Muscle of arm (tissue), 12 donors: ENCODE data around the gene PAX5. TPM values are rescaled to one million over a fixed set of nuclear protein-coding genes. Genes with fewer than 3 reads are reported as not detected.
"Not testable (repeated sequence)": the region's sequence is repeated elsewhere in the genome, so short reads cannot be mapped to it uniquely, and the experiment has no call there.

Source experiments
- DNase-seq: peaks from one replicate; pipeline ENCODE4 v3.0.0-alpha.2; 2013
- polyA plus RNA-seq, 12 donors: library from polyadenylated mRNA; unstranded; fragments of 120-200 nt; gene quantifications; one replicate each; pipeline ENCODE4 v1.2.1, GENCODE V29; 2013; ENCODE audit not compliant: insufficient read length in 12 of 12

PAX5 gene
- polyA plus RNA-seq, 12 donors: 0.04 to 1.7 (median 0.19) TPM; not detected in 2

DNA sequence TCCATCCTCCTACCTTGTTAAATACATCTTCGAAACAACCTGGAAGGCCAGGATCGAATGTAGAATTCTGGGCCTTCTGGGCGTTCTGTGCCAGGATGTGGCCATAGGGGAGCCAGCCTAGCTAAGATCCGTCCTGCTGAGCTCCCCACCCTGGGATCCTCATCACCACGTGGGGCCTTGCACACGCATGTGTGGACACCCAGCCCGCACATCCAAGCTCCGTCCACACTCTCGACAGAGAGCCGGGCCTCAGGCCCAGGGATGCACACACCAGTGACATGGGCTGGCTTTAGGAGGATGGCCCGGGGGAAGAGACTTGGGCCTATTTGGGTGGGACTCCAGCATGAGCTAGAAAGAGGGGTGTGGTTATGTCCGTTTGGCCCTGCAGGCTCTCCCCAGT lies 154.0 kb downstream of the PAX5 start:
- no peak for DNase-seq

DNA sequence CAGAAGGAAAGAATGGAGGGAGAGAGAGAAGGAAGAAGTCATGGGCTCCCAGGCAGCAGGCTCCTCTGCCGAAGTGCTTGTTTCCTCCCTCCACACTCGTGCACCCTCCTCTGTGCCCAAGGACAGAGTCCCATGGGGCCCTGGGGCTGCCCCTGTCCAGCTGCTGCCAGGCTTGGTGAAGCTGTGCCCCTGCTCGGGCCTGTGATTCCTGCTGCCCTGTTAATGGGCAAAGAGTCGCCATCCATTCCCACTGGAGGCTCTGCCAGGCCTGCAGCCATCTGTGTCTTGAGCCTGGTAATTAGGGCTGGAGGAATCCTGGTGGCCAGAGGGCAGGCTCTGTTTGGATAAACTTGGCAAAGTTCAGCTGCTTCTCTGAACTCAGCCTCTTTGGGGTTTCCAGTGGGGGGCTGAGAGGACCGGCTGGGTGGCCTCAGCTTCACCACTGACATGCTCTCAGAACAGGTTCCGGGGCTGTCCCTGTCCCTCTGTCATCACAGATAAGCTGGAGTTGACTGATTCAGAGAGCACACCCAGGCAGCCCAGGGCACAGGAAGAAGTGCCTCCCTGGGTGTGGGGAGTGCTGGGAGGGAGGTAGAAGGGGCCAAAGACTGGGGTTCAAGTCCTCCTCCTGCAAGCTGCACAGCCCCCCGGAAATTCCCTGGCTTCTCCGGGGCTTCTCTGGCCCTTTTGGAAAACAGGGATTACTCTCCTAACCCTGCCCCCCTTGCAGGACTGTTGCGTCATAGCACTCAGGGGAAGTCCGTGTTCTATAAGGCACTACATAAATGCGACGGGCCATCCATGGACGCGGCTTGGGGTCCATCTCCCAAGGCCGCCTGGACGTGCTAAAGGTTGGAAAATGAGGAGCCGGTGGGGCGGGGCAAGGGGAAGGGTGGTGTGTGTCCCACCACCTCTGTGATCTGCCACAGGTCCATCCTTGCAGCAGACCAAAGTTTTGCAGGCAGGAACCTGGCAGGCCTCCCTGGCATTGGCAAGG lies 154.8 kb downstream of the PAX5 start:
- no peak for DNase-seq

DNA sequence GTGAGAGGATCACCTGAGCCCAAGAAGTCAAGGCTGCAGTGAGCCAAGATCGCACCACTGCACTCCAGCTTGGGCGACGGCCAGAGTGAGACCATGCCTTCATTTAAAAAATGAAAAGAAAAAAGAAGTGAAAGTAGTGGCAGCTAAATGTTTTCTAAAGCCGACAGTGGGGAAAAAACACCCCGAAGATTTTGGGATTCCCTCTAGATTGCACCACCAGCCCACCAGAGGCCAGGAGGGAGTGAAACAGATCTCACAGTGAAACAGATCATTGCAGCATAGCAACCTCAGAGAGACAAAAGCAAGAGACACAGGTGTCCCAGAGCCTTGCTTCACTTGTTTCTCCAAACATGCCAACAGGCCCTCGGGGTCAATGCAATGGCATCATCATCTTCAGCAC lies 156.8 kb downstream of the PAX5 start:
- no peak for DNase-seq

DNA sequence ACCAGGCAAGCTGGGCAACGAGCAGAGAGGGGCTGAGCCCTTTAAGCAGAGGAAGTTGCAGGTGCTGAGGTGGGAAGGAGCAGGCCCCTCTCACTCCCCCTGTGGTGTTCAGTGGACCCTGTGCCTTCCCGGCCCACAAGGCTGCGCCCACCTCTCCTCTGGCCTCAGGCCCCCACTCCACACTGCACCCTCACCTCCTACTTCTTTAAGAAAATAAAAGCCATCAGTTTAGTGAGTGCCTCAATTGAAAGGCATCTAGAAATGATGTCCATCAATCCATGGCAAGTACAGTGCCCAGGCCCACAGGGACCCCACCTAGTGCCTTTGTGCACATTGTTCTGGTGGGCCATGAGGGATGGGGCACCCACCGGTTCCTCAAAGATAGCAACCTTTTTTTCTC lies 158.0 kb downstream of the PAX5 start:
- no peak for DNase-seq

DNA sequence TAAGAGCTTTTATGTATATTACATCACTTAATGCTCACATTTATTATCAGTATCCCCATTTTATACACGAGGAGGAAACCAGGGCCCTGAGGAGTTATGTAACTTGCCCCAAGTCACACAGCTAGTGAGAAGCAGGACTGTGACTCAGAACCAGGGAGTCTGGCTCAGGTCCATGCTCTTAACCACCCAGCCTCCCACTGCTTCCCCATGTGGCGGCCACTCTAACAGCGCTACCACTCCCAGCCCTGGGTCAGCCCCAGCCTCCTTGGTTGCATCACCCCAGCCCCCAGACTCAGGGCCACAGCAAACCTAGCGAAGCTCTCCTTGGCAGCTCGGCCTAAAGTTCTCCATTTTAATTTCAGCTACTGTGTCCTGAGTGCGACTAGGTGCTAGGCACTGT lies 159.1 kb downstream of the PAX5 start:
- no peak for DNase-seq

DNA sequence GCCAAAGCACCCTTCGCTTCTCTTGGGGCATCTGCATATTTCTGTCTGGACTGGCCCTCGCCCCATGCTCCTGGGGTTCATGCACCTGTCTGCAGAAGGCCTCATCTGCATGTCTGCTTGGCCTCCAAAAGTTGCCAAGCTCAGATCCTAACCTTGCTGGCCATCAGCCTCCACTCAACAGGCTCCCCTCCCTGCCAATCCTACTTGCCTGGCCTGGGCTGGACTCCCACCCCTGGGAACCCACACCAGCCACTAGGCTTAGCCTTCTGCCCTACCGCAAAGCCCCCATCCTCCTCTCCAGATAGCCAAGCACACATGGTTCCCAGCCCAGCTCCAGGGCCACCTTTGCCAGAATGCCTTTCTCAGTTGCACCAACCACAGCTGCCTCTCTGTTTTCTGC lies 159.8 kb downstream of the PAX5 start:
- DNase-seq: no peak

DNA sequence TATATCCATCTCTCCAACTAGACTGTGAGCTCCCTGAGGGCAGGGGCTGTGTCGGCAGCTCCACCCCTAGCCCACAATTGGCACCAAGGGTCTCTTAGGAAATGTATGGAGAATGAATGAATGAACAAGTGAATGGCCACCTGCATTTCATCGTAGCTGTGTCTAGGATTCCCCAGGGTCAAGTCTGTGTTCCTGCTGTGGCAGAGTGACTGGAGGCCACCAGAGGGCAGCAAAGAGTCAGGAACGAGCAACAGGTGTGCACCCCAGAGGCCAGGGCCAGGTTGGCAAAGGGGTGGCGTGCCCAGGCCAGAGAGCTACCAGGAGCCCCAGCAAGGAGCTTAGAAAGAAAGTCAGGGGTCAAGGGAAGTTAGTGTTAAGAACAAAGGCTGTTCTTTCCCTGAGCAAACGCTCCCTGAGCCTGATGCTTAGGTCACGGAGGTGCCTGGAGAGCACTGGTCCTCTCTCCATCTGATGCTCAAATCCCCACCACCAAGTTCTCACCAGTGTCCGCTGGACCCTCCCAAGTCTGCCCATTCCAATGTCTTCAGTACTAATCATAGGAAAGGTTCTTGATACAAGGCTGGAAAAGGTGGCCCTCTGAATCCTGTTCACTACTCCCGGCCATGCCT lies 160.7 kb downstream of the PAX5 start:
- peak; percentile 43 for DNase-seq

DNA sequence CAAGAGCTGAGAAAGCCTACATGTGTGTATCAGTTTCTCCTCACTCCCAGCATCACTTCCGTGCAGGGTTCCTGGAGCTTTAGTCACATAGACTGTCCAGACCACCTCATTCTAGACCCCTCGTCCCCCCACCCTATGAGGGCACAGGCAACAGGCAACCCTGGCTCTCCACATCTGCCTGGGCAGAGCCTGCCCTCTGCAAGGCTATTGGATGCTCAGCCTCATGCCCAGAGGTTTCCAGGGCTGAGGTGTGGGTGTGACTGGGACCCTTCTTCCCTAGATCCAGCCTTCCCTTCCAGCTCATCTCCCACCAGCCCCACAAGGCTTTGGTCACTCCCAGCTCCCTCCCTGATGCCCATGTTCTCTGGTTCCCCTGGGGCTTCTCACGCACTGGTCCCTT lies 161.4 kb downstream of the PAX5 start:
- no peak for DNase-seq

DNA sequence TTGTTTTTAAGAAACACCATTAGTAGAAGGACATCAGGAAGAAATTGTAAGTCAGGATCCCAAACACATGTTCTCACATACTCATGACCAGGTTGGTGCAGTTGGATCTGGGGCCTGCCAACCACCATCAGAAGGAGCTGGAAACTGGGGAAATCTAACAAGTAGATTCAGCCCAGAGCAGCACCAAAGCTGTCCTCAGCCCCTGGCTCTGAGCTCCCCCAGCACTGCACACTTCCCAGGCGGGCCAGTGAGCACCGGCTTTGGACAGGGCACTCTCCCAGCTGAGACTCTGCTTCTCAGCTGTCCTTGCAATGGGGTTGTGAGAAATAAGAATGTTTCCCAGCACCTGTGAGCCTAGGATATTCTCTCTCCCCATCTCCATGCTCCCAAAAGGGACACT lies 162.5 kb downstream of the PAX5 start:
- DNase-seq: no peak

DNA sequence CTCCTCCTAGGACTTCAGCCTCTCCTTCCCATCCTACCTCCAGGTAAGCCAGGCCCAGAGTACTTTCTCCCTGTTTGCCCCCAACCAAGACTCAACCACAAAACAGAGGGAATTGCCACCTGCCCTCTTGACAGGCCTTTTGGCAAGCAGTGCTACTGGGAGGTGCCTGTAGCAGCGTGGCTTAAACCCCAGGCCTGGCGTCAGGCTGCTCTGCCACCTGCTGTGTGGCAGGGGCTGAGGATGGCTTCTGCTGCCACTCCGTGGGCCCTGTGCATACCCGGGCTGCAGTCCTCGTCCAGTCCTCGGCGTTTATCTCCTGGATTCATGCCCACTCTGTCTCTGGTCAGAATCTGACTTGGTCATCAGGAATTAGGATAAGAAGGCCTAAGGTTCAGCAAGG lies 163.1 kb downstream of the PAX5 start:
- no peak for DNase-seq

DNA sequence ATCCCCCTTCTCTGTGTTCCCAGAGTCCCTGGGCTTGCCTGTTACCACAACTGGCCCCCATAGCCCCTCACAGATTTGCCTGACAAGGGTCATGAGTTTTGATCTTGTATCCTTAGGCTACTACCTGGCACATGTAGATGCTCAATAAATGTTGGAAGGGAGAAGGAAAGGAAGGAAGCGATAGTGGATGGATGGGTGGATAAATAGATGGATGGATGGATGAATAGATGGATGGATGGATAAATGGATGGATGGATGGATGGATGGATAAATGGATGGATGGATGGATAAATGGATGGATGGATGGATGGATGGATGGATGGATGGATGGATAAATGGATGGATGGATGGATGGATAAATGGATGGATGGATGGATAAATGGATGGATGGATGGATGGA lies 164.5 kb downstream of the PAX5 start:
- not testable (repeated sequence) for DNase-seq

DNA sequence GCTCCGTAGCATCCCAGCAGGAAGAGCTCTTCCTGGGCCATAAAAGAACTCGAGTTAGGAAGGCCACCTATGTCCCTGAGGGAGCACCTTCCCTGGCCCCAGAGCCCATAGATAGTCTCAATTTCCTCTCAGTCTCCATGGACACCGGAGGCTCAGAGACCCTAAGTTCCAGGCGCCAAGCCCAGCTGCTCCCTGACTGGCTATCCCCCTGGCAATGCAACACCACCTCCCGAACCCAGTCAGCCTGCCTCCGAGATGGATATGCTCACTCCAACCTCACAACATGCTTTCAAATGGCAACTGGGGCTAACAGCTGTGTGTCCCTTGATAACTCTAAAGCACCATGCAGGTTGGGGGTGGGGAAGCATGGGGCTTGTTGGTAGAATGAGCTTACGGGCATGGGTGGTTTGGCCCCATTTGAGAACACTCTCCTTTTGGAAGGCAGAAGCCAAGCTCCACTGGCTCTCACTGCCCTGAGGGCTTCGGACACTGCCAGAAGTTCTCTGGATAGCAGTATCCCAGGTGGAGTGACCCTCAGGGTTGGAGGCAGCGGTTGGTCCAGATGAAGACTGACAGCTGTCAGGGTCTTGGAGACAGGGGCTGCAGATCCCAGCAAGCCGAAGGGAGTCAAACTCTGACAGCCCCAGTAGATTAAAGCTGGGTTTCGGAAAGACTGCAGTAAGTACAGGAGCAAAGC lies 165.3 kb downstream of the PAX5 start:
- DNase-seq: no peak

DNA sequence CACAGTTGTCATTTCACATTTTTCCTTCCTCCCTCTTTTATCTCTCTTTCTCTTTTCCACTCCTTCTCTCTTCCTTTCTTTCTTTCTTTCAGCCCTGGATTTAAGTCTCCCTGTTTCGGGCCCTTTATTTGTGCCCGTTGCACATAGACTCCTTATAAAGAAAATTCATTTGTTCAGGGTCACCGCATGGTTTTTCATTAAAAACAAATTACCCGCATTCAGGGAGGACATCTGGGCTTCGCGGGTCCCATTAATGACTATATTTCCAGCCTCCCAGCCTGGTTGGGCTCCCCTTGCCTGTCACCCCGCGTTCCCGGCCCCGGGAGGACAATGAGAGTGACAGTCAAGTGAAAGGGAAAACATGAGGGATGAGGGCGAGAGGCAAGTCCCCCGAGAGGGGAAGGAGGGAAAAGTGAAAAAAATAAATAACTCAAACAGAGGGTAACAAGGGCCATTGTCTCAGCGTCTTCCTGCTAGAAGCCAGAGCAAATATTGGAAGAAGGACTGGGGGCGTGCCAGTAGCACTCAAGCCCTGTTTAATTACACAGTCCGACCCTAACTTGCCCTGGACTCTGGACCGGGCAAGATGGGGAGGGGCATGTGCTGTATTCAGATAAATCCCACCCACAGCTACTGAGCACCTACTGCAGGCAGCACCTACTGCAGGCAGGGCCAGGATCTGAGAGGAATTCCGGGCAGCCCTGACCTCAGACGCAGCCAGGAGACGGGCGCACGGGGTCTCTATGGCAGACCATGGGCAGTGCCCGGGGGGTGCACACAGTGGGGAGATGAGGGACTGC lies 166.2 kb downstream of the PAX5 start:
- DNase-seq: no peak

DNA sequence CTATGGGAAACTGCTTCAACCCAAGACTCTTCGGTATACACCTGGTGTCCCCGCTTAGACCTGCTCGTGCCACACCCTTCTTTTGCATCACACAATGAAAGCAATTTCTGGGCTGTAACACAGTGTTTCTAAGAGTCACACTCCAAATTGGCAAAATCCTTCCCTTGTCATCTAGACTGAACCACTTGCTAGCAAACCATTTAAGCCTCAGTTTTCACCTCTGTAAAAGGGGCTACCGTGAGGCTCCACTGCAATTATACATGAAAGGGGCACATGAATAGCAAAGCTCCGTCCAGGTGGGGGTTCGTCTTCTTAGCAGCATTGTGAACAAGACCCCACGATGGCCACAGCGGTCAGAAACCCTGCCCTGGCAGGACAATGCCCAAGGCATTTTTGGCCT lies 166.8 kb downstream of the PAX5 start:
- DNase-seq: no peak

DNA sequence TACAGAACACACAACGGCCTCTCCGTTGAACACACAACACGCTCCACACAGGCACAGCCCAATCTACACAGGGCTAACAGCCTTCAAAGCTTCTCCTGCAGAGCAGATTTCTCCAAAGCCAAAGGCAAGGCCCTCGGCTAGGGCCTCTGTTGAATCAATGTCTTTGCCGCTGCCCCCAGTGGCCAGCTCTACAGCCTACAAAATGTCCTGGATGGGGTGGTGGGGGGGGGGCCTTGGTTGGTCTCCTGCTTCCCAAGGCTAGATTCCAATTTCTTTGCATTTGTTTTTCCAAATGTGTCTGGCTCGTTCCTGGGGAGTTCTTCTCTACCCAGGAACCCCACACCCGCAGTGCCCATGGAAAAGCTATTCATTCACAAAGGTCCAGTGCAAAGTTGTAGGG lies 167.2 kb downstream of the PAX5 start:
- DNase-seq: no peak

DNA sequence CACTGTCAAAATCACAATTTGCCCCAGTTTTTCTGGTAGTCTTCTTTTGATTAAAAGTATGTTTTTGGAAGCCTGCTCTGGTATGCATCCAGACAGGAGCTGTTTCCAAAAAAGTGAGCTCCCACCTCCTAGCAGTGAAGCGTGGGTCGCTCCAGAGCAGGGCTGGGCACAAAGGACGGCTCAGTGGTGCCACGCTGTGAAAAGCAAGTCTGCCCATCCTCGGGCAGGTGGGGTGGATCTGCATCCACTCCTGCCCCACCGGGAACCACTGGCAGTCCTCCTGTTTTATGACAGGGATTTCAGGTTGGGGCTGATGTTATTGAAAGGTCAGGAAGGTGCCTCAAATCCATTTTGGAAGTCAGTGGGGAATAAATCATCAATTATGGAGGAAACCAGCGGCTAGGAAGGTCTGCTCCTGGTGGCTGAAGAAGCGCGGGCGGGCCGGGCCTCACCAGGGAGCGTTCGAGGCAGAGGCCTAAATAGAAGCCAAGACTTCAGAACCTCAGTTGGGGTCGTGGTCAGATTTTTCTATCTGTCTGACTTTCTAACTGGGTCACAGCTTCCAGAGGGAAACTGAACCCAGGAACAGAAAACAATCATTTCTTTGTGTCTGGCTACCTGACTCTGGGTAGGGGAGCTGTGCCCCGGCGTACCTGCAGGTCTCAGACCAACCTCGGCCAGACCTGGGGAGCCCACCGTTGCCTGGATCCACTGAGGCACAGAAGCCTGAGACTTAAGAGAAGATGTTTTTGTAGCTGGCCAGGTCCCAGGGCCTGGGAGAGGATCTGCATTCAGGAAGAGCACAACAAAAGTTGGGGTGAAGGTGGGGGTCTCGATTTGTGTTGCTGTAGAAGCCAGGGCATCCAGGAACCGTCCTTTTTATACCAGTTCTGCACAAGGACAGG lies 168.1 kb downstream of the PAX5 start:
- no peak for DNase-seq

DNA sequence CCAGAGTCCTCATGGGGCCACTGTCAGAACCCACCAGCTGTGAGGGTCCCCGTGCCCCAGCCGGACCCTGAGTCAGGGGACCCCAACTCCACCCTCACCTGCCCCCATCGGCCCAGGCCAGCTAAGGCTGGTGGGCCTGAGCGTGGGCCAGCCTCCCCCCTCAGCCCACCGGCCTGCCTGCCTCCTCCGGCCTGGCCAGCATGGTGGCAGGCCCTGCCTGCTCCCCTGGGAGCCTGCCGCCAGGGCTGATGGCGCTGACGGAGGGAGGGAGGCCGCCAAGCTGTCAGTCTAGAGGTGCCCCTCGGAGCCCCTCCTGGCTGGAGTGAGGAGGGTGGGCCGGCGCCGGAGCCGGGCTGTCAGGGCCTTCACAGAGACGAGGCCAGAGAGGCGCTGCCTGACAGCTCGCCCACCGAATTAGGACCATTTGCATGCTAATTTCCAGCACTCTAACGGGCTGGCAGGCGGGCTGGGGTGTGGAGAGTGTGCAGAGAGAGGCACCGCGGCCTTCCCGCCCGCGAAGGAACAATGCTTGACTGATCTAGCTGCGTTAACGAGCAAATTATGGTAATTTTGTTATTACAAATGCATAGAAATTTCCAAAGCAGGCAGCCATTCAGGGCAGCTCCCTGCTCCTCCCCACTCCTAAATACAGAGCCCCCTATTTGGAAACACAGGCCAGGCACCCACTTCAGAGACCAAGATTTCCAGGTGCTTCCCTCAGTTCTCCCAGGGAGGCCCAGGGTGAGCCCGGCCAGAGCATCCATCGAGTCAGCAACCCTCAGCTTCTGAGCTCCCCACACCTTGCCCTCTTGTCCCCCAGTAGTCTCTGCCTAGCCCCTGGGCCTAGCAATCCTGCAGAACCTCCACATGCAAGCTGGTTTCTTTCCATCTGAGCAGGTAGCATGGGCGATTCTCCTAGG lies 169.3 kb downstream of the PAX5 start:
- no peak for DNase-seq

DNA sequence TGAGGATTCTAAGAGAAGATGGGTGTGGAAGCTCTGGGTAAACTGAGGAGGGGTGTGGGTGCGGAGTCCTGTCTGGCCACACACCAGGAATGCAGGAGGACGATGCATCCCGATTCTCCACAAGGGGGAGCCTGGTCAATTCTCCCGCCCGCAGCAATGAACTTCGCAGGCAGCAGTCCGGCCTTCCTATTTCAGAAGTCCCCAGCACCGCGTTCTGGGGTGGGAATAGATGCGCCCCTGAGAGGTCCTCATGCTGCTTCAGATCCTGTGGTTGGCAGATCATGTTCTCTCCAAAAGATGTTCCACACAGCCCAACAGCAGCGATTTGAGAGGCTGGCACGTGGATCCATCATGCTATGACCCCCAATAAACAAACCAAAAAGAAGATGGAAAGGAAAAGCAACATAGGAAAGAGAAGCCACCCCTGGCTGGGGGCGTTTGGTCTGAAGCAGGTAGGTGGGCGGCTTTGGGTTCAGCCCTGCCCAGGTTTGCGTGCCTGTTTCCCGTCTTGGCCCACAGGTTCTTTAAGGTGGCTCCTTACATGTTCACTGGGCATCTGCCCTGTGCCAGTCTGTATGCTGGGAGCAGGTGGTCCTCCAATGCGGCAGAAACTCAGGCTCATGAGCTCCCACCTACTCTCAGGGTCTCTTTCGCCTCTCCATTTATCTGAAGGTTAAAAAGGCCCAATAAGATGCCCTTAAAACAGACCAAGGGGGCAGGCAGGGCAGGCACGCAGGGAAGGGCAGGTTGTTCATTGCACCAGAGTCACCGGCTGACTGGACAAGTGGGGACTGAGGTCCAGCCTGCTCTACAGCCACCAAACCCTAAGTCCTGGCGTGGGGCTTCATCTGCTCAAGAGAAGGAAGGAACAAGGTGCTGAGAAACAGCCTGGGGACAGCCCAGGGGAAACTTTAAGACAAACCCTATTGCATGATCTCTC lies 171.6 kb downstream of the PAX5 start:
- DNase-seq: peak; percentile 23
